ENCODE results near the gene SIPA1L3. TPM values are rescaled to one million over a fixed set of nuclear protein-coding genes. Genes with fewer than 3 reads are reported as not detected.

The SIPA1L3 gene
- total RNA-seq, 2 experiments from 2014 or later, result 15.5 to 17.7 TPM

GRCh38 chr19:37989855-37990254, 82.8 kb downstream of the SIPA1L3 start:
- no peak for ATAC-seq (ENCODE audit: poor library complexity)
- ChIA-PET CTCF (no interaction called here), POLR2A (interaction anchor here (0.6 kb wide), 1 partner anchor 23 kb away, joined by 4 read pairs; no protein-coding TSS in a partner anchor)
- Mint-ChIP-seq H3K4me1 (ENCODE audit: low read depth) (peaks cover 20% of the 10 kb centered on the region), H3K4me3 (no peak overlapping the region), H3K27me3 (no peaks in the 10 kb centered on the region), H3K36me3 (ENCODE audit: low read depth) (no peaks in the 10 kb centered on the region), H3K9me3 (no peaks in the 10 kb centered on the region), H3K27ac (no peak overlapping the region)
- no peaks in the 10 kb centered on the region for H3K27me3 ChIP-seq (ENCODE audit: control insufficient read depth in 1 of 2, insufficient read depth in 2 of 2, low read length in 2 of 2)
- intact Hi-C loops (cut with DNase I, micrococcal nuclease), result no loop called here
- no peak for DNase-seq
- no peak overlapping the region for H3K27ac ChIP-seq (ENCODE audit: low read depth in 1 of 2, low read length in 2 of 2)
- H3K36me3 ChIP-seq (ENCODE audit: insufficient read depth, low read length), result peaks cover 4% of the 10 kb centered on the region
- no peak for TF ChIP-seq CTCF (IDR thresholded peaks at IDR 0.05)
- no peaks in the 10 kb centered on the region for H3K9me3 ChIP-seq (ENCODE audit: control insufficient read depth in 1 of 2, insufficient read depth in 1 of 2, low read length in 2 of 2)
- H3K4me3 ChIP-seq (ENCODE audit: low read length), result no peak overlapping the region
- H3K4me1 ChIP-seq (ENCODE audit: insufficient read depth, low read length), result peaks cover 7% of the 10 kb centered on the region

DNA sequence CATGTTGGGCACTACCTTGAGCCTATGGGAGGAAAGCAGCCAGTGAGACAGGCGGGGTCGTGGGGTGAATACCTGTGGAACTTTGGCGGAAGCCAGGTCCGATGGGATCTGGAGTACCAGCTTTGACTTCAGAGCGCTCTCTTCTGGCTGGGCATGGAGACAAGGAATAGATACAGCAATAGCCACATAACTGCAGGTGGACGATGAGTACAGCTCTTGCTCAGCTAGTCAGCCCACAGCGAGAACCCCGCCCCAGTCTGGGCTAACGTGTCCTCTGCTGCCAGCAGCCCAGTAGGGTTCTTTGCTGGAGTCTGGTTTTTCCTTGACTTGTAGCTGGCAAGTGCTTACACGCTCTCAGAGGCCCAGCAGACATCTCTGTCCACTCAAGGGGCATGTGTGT, 83.4 kb downstream of the SIPA1L3 start:
- Mint-ChIP-seq H3K27ac (no peak overlapping the region), H3K9me3 (no peaks in the 10 kb centered on the region), H3K4me3 (no peak overlapping the region), H3K4me1 (ENCODE audit: low read depth) (peaks cover 15% of the 10 kb centered on the region), H3K27me3 (no peaks in the 10 kb centered on the region), H3K36me3 (ENCODE audit: low read depth) (no peaks in the 10 kb centered on the region)
- Histone ChIP-seq H3K4me1 (ENCODE audit: insufficient read depth, low read length) (peaks cover 7% of the 10 kb centered on the region), H3K4me3 (ENCODE audit: low read length) (no peak overlapping the region), H3K9me3 (ENCODE audit: control insufficient read depth in 1 of 2, insufficient read depth in 1 of 2, low read length in 2 of 2) (no peaks in the 10 kb centered on the region), H3K27me3 (ENCODE audit: control insufficient read depth in 1 of 2, insufficient read depth in 2 of 2, low read length in 2 of 2) (no peaks in the 10 kb centered on the region), H3K27ac (ENCODE audit: low read depth in 1 of 2, low read length in 2 of 2) (no peak overlapping the region), H3K36me3 (ENCODE audit: insufficient read depth, low read length) (peaks cover 5% of the 10 kb centered on the region)
- ATAC-seq (ENCODE audit: poor library complexity) (no peak), DNase-seq (no peak)
- intact Hi-C loops (cut with DNase I, micrococcal nuclease), result no loop called here
- TF ChIP-seq CTCF (IDR thresholded peaks at IDR 0.05), result no peak
- ChIA-PET POLR2A (no interaction called here), CTCF (no interaction called here)

DNA sequence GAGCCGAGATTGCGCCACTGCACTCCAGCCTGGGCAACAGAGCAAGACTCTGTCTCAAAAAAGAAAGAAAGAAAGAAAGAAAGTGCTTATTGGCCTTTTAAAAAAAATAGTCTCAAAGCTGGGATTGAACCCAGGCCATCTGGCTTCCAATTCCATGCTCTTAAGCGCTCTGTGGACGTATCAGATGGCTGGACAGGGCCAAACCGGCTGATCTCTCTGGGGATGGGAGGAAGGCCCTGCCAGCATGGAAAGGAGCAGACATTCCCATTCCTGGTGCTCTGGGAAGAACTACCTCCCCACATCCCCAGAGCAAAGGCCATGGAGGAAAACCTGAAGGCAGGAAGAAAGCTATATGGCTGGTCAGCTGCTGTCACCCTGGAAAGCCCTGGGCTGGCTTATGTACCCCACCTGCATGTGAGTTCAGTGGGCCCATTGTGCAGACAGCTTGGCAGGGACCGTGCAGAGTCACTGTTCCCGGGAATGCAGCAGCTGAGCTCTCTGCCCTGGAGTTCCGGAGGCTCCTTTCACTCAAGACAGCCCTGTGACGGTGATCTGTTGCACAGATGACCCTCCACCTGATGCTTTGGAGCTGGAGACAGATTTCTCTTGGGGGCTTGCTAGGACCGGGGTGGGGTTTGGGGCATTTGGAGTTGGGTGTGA, 84.3 kb downstream of the SIPA1L3 start:
- Mint-ChIP-seq H3K36me3 (ENCODE audit: low read depth) (no peaks in the 10 kb centered on the region), H3K4me3 (no peak overlapping the region), H3K27me3 (no peaks in the 10 kb centered on the region), H3K27ac (no peak overlapping the region), H3K9me3 (no peaks in the 10 kb centered on the region), H3K4me1 (ENCODE audit: low read depth) (peaks cover 10% of the 10 kb centered on the region)
- no peak for TF ChIP-seq CTCF (IDR thresholded peaks at IDR 0.05)
- ChIA-PET CTCF (interaction anchor here (0.9 kb wide), 1 partner anchor 13 kb away, joined by 3 read pairs; no protein-coding TSS in a partner anchor), POLR2A (no interaction called here)
- H3K27me3 ChIP-seq (ENCODE audit: control insufficient read depth in 1 of 2, insufficient read depth in 2 of 2, low read length in 2 of 2), result no peaks in the 10 kb centered on the region
- H3K27ac ChIP-seq (ENCODE audit: low read depth in 1 of 2, low read length in 2 of 2), result no peak overlapping the region
- intact Hi-C loops (cut with DNase I, micrococcal nuclease), result no loop called here
- peaks cover 1% of the 10 kb centered on the region for H3K4me1 ChIP-seq (ENCODE audit: insufficient read depth, low read length)
- ATAC-seq (ENCODE audit: poor library complexity) (no peak), DNase-seq (no peak)
- H3K9me3 ChIP-seq (ENCODE audit: control insufficient read depth in 1 of 2, insufficient read depth in 1 of 2, low read length in 2 of 2), result no peaks in the 10 kb centered on the region
- peaks cover 8% of the 10 kb centered on the region for H3K36me3 ChIP-seq (ENCODE audit: insufficient read depth, low read length)
- no peak overlapping the region for H3K4me3 ChIP-seq (ENCODE audit: low read length)
